ES-I3 (cell line): ENCODE results near the gene POMC.
A peak's percentile ranks its signal among the peaks of the same experiment; 100 is the strongest.
"Not testable (repeated sequence)": the region's sequence is repeated elsewhere in the genome, so short reads cannot be mapped to it uniquely, and the experiment has no call there.

Experiments
- H3K36me3 ChIP-seq: 2 replicates; pipeline ENCODE4 v1.6.1; 2013; ENCODE audit warnings: mild to moderate bottlenecking, low read length, control low read depth, moderate library complexity; ENCODE audit not compliant: insufficient read depth
- H3K4me1 ChIP-seq: 2 replicates; pipeline ENCODE4 v1.6.1; 2013; ENCODE audit warnings: mild to moderate bottlenecking, control low read depth, low read length; ENCODE audit not compliant: insufficient read depth
- H3K9ac ChIP-seq: 2 replicates; pipeline ENCODE4 v1.6.1; 2013; ENCODE audit warnings: low read depth, mild to moderate bottlenecking, low read length, moderate library complexity
- H3K9me3 ChIP-seq: 2 replicates; pipeline ENCODE4 v1.6.1; 2013; ENCODE audit warnings: mild to moderate bottlenecking, low read length, moderate library complexity; ENCODE audit not compliant: control insufficient read depth, insufficient read depth

Gene POMC

DNA sequence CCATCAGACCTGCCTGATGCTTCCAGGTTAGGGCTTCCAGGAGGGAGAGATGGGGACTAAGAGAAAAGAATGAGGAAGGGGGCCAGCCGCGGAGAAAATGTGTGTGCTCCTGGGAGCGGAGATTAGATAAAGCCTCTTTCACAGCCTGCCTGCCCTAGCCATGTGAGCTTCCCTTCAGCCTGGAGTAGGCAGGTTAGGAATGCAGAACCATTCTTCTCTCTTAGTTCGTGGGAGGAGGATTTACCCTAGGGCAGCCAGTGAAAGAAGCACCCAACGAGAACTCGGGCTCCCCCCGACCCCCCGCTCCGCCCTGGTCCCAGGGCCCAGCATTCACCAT lies 36.1 kb downstream of the POMC start:
- Histone ChIP-seq H3K9ac (peak overlapping the region; percentile 19; the same call in 1 of the 2 replicates), H3K9me3 (no peaks in the 10 kb centered on the region), H3K4me1 (peaks cover 3% of the 10 kb centered on the region; the same call in 1 of the 2 replicates), H3K36me3 (no peaks in the 10 kb centered on the region)

DNA sequence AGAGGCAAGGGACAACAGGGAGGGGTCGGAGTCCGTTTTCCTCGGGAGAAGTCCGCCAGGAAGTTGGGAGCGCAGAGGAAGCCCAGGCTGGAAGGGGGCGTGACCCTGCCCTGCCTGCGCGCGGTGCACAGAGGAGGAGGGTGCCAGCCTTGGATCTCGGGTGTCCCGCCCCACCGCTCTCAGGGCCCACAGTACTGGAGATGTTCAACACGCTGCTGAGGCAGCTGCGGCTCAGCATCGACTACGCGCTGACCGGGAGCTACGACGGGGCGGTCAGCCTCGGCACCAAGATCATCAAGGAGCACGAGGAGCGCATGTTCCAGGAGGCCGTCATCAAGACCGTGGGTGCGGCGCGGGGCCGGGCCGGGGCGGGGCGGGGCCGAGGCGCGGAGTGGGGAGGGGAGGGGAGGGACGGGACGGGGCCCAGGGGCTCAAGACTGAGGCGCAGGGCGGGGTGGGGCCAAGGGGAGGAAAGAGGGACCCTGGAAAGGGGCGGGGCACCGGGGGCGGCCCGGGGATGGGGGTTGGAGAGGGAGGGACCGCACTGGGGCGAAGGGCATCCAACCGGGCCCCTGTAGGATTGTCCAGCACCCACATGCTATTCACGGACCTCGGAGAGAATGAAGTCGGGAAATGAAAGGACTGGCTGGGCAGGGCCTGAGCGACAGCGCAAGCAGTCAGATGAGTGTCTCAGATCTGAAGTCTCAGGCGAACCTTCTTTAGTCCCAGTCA lies 36.6 kb downstream of the POMC start:
- Histone ChIP-seq H3K9me3 (no peaks in the 10 kb centered on the region), H3K9ac (peak overlapping the region; percentile 50; the same call in 1 of the 2 replicates), H3K36me3 (no peaks in the 10 kb centered on the region), H3K4me1 (peaks cover 3% of the 10 kb centered on the region; the same call in 1 of the 2 replicates)

DNA sequence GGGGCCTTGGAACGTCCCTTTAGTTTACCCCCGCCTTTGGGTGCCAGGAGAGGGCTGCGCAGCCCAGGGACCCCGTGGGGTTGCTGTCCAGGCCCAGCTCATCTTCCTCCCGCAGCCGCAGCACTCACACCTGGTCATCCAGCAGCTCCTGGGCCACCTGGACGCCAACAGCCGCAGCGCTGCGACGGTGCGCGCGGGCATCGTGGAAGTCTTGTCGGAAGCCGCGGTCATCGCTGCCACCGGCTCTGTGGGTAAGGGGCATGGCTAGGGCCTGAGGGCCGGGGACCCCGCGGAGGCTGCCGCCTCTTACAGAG lies 37.2 kb downstream of the POMC start:
- Histone ChIP-seq H3K36me3 (no peaks in the 10 kb centered on the region), H3K9ac (peak overlapping the region; percentile 50; the same call in 1 of the 2 replicates), H3K9me3 (no peaks in the 10 kb centered on the region), H3K4me1 (peaks cover 3% of the 10 kb centered on the region; the same call in 1 of the 2 replicates)

DNA sequence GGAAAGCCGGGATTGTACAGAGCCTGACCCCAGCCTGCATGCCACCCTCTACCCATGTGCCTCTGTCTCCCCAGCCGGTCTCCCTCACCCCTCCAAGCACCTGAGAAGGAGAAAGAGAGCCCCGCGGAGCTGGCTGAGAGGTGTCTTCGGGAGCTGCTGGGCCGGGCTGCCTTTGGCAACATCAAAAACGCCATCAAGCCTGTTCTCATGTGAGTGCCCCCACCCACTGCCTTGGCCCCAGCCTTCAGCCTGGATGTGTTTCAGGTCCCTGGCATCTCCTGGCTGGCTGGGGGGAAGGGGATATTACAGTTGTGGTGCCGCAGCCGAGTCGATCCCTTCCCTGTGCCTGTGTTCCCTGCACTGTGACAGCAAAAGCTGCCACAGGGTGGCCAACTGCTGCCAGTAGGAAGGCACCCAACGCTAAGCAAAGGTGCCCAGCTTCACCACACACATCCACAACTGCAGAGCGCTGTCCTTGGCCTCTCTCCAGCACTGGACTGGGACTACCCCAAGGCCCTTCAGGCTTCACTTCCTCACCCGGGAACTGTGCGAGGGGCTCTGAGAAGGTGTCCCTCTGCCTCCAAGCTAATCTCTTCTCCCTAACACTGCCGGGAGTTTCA lies 38.4 kb downstream of the POMC start:
- Histone ChIP-seq H3K9me3 (no peaks in the 10 kb centered on the region), H3K9ac (no peak overlapping the region), H3K36me3 (no peaks in the 10 kb centered on the region), H3K4me1 (peaks cover 3% of the 10 kb centered on the region; the same call in 1 of the 2 replicates)

DNA sequence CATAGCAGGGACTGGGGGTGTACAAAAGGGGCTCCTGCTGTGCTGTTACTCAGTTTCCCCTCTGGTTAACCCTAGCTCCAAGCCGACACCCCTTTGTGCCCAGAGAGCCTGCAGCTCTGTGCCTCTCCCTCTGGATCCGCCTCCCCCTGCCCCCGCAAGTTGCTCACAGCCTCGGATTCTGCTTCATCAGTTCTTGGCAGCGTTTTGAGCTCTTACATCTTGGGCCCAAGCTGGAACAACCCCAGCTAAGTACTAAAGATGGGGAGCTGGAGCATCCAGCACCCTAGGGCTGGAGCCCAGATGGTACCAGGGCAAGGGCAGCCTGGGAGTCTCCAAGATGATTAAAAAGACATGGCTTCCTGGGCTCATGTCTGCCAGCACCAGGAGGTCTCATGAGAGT lies 40.7 kb downstream of the POMC start:
- Histone ChIP-seq H3K36me3 (no peaks in the 10 kb centered on the region), H3K9ac (no peak overlapping the region), H3K4me1 (peaks cover 3% of the 10 kb centered on the region; the same call in 1 of the 2 replicates), H3K9me3 (no peaks in the 10 kb centered on the region)

DNA sequence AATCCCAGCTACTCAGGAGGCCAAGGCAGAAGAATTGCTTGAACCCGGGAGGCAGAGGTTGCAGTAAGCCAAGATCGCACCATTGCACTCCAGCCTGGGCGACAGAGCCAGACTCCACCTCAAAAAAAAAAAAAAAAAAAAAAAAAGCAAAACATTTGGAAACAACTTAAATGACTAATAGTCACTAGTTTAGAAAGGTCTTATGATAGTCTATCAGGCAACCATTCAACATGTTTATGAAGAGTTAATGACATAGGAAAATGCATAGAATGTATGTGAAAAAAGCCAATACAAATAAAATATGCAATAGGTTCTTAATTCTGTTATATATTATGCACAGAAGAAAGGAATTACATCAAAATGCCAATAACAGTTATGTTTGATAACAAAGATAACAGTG lies 41.3 kb downstream of the POMC start:
- not testable (repeated sequence) for H3K9ac ChIP-seq, H3K9me3 ChIP-seq, H3K36me3 ChIP-seq, H3K4me1 ChIP-seq

DNA sequence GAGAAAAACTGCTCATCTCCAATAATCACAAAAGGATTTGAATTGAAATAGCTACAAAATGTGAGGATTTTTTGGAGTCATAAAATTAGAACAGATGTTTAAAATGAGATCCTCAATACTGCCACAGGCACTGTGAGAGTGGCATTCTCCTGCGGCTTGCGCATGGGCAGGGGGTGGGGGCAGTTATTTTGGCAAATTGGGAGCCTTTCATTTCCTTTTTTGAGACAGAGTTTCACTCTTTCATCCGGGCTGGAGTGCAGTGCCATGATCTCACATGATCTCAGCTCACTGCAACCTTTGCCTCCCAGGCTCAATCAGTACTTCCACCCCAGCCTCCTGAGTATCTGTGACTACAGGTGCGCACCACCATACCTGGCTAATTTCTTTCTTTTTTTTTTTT lies 42.4 kb downstream of the POMC start:
- Histone ChIP-seq H3K9me3 (no peaks in the 10 kb centered on the region), H3K9ac (no peak overlapping the region), H3K4me1 (no peaks in the 10 kb centered on the region), H3K36me3 (no peaks in the 10 kb centered on the region)

DNA sequence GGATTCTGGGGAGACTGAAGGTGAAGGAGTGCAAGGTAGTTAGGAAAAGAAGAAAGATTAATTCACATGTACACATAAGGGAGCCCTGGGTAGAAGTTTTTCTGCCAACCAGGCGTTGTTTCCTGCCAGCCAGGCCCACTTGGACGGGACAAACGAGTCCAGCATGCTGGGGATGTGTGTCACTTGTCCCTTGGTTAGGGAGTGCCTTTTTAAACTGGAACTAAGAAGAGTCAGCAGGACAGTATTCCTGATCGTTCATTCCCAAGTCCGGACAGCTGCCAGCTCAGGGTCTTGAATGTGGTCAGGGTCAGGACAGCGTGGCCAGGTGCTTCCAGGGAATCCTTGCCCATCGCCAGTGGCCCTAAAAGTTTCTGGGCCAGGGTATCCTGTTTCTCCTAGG lies 43.2 kb downstream of the POMC start:
- Histone ChIP-seq H3K36me3 (no peaks in the 10 kb centered on the region), H3K4me1 (no peaks in the 10 kb centered on the region), H3K9me3 (no peaks in the 10 kb centered on the region), H3K9ac (no peak overlapping the region)

DNA sequence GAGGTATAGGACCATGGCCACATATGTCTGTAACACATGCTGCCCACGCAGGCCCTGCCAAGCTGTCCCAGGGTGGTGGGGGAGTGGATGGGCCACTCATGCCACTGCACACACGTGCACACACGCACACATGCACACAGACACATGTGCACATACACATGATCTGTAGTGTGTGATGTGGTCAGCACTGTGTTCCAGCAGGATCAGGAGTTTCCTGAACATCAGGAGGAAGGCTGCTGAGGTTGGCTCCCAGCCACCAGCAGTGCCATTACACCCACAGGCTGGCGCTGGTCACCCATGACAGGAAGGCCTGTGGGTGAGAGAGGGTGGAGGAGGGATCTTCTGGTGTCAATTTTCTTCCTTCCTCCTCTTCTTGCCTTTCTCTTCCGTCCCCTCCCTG lies 44.7 kb downstream of the POMC start:
- H3K36me3 ChIP-seq: no peaks in the 10 kb centered on the region
- H3K4me1 ChIP-seq: no peaks in the 10 kb centered on the region
- no peaks in the 10 kb centered on the region for H3K9me3 ChIP-seq
- no peak overlapping the region for H3K9ac ChIP-seq

DNA sequence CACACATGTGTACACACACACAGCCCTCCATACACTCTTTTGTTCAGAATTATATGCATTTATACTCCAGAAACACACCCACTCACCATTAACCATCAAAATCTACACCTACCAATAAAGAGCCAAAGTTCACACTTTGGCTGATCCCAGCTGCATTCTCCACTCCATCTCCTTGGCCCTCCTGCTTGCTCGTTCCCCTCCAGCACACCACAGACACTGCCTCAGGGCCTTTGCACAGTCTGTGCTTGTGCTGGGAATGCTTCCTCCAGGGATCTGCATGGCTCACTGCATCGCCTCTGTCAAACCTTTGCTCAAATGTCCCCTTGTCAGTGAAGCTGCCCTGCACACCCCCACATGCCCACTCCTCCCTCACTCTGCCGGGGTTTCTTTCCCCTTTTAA lies 46.0 kb downstream of the POMC start:
- Histone ChIP-seq H3K4me1 (no peaks in the 10 kb centered on the region), H3K36me3 (no peaks in the 10 kb centered on the region), H3K9ac (no peak overlapping the region), H3K9me3 (no peaks in the 10 kb centered on the region)

DNA sequence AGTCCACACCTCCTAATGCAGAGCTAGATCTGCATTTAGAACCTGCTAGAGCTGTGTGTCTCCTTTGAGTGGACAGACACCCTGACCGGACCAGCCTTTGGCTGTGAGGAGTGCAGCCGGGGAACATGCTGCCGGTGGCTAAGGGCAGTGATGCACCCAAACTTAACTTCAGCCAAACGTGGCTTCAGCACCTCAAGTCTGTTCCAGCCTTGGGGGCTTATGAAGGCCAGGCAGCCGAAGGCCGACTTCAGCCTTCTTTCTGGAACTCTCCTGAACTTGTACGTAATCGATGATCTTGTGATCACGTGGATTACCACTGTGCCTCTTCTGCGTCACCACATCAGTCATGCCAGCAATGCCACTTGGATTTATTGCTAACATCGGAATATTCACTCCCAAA lies 49.1 kb downstream of the POMC start:
- Histone ChIP-seq H3K36me3 (no peaks in the 10 kb centered on the region), H3K4me1 (no peaks in the 10 kb centered on the region), H3K9me3 (no peaks in the 10 kb centered on the region), H3K9ac (no peak overlapping the region)

DNA sequence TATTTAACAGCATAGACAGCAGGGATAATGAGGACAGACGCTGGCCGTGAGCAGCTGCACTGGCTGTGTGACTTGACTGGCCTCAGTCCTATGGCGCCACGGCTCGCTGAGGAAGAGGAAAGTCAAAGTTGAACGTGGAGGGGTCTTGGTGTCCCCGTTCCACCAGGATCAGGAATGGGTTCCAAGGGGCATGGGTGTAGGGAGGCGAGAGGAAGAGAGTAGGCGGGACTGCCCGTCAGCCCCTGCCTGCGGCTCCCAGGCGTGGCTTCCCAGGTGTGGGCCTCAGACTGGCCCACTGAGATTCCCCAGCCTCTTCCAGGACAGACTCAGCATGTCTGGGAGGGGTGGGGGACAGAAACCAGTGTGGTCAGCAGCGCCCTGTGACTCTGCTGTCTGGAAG lies 51.4 kb downstream of the POMC start:
- H3K4me1 ChIP-seq: no peaks in the 10 kb centered on the region
- H3K36me3 ChIP-seq: no peaks in the 10 kb centered on the region
- H3K9me3 ChIP-seq: no peaks in the 10 kb centered on the region
- no peak overlapping the region for H3K9ac ChIP-seq

DNA sequence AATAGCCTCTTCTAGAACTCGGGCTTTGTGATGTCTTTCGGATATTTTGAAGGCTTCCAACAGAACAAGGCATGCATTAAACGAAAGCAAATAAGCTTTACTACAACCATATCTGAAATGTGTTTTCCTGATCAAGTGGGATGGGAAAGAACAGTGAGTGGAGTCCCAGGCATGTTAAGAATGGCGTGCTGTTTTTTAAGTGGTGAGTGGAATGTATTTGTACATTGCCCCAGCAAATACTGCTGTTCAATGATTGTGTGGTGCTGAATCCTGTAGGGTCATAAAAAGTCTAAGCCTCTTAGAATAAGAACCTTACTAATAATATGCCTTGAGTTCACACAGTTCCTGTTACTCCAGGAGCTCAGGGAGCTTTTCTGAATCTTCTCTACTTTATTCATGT lies 52.5 kb downstream of the POMC start:
- Histone ChIP-seq H3K36me3 (no peaks in the 10 kb centered on the region), H3K9ac (no peak overlapping the region), H3K9me3 (no peaks in the 10 kb centered on the region), H3K4me1 (no peaks in the 10 kb centered on the region)

DNA sequence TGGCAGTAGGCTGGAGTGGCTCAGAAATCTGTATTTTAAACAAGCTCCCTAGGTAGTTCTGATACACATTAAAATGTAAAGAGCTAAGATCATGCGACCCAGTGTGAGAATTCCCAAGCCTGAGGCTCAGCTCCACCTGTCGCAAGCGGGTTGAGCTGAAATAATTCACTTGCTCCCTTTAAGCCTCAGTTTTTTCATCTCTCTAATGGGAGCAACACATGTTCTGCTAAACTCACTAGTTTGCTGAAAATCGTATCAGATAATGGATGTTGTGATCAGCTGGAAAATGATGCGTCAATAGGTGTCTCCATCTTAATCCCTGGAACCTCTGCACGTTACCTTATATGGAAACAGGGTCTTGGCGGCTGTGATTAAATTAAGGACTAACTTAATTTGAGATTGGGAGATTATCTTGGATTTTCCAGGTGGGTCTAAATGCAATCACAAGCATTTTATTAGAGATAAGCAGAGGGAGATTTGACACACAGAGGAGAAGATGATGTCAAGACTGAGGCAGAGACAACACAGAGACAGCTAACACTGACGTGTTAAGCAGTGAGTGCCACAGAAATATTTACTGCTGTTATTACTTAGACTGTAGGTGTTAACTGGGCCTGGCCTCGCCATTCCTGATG lies 53.0 kb downstream of the POMC start:
- H3K4me1 ChIP-seq: no peaks in the 10 kb centered on the region
- no peaks in the 10 kb centered on the region for H3K9me3 ChIP-seq

DNA sequence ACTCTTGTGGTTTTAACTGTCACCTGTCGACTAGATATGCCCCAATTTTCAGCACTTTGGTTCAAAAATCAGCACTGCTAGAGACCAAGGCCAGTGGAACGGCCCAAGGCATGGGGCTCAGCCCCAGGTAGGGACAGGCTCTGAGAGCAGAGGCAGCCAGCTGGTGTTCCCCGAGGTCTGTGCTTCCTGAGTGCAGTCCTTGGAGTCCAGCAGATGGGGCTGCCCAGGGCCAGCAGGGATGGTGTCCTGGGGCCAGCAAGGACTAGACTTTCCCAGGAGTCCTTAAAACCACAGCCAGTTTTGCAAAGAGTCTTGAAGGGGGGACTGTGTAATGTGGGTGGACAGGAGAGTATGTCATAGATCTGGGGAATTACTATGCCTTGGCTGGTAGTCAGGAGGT lies 56.3 kb downstream of the POMC start:
- H3K9me3 ChIP-seq: no peaks in the 10 kb centered on the region
- H3K9ac ChIP-seq: no peak overlapping the region
- H3K36me3 ChIP-seq: no peaks in the 10 kb centered on the region
- H3K4me1 ChIP-seq: peaks cover 6% of the 10 kb centered on the region; the same call in 1 of the 2 replicates

More for the DNA sequence above, 53.0 kb downstream of the POMC start:
- no peaks in the 10 kb centered on the region for H3K36me3 ChIP-seq
- no peak overlapping the region for H3K9ac ChIP-seq
